H7 (cell line): ENCODE results near the gene PLXNA4. TPM values are rescaled to one million over a fixed set of nuclear protein-coding genes. Genes with fewer than 3 reads are reported as not detected.

Experiments
- DNase-seq: peaks from one replicate; pipeline ENCODE4 v3.0.0; 2012
- H3K27me3 ChIP-seq: 2 replicates; pipeline ENCODE4 v1.6.0; 2011; ENCODE audit warnings: mild to moderate bottlenecking, low read length; ENCODE audit not compliant: control insufficient read depth, insufficient read depth
- H3K36me3 ChIP-seq: replicated peaks from 2 replicates; pipeline ENCODE4 v1.5.1; 2011; ENCODE audit warnings: low read length; ENCODE audit not compliant: control insufficient read depth, insufficient read depth
- H3K4me3 ChIP-seq: 2 replicates; pipeline ENCODE4 v1.5.1; 2011; ENCODE audit warnings: low read depth, mild to moderate bottlenecking, control low read depth, low read length, moderate library complexity; ENCODE audit not compliant: insufficient read depth
- total RNA-seq: library from RNA; depleted of rRNA; stranded (reverse); fragments of >200 nt; shearing (Covaris generic); gene quantifications from 2 replicates; pipeline ENCODE4 v1.2.3, GENCODE V29; 2014

PLXNA4 gene
- total RNA-seq, 1 experiment from 2014 or later: 1.0 TPM

DNA sequence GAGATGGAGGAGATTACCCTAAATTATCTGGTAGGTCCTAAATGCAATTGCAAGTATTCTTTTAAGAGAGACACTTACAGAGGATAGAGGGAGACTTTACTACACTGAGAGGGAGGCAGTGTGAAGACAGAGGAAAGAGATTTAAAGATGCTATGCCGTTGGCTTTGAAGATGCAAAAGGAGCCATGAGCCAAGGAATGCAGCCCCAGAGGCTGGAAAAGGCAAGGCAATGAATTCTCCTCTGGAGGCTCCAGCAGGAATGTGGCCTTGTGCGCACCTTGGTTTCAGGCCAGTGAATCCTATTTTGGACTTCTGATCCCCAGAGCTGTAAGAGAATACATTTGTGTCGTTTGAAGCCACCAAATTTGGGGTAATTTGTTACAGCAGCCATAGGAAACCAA, 118.6 kb downstream of the PLXNA4 start:
- Histone ChIP-seq H3K36me3 (no peaks in the 10 kb centered on the region), H3K4me3 (no peak overlapping the region), H3K27me3 (no peaks in the 10 kb centered on the region)
- DNase-seq: no peak

DNA sequence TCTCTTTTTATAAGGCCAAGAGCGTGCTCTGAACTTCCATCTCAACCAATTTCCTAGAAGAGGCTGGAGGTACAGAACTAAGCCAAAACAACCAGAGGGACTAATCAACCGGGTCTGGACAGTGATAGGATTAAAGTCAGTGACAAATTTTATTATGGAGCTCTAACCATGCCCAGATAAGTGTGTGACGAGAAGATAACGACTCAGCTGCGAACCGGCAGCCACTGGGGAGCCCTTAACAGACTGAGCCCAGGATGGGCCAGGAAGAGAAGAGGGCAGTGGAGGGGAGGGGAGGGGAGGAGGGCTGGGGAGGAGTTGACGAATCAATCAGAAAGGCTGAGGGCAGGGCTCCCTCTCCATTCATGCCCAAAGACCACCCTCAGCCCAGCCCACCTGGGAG, 119.9 kb downstream of the PLXNA4 start:
- Histone ChIP-seq H3K27me3 (no peaks in the 10 kb centered on the region), H3K4me3 (no peak overlapping the region)
- peak; percentile 51 for DNase-seq

DNA sequence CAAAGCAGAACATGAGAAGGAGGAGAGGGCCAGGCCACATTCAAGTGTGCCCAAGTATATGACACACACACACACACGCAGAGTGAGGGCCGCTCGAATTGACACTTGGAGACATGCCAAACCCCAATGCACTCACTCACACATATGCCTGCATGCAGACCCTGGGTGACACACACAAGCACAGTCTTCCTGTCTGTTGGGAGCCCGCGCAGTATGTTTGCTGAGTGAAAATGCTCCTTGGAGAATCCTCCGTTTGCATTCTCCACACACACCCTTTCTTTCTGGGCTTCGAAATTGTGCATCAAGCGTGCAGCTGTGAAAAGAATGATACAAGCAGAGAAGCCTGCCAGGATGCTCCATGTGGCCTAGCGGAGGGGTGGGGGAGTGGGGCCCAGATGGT, 120.9 kb downstream of the PLXNA4 start:
- Histone ChIP-seq H3K27me3 (no peaks in the 10 kb centered on the region), H3K36me3 (no peaks in the 10 kb centered on the region), H3K4me3 (no peak overlapping the region)
- no peak for DNase-seq

More for the DNA sequence above, 119.9 kb downstream of the PLXNA4 start:
- H3K36me3 ChIP-seq: no peaks in the 10 kb centered on the region

DNA sequence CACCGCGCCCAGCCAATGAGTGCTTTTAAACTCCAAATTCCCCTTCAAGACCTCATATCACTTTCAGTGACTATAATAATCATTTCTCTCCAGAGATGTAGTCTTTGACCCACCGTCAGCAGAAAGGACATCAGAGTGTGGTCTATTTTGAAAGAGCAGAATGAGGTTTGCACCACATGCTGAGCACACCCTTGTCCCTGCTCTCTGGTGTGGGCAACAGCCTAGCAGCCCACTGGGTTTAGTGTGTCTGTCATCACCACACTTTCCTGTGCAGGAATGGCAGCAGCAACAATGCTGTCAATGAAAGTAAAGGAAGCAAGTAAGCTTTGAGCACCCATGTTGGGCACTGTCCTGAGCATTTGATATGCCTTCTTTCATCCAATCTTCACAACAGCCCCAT, 122.4 kb downstream of the PLXNA4 start:
- H3K4me3 ChIP-seq: no peak overlapping the region
- no peaks in the 10 kb centered on the region for H3K36me3 ChIP-seq
- no peak for DNase-seq
- H3K27me3 ChIP-seq: no peaks in the 10 kb centered on the region

DNA sequence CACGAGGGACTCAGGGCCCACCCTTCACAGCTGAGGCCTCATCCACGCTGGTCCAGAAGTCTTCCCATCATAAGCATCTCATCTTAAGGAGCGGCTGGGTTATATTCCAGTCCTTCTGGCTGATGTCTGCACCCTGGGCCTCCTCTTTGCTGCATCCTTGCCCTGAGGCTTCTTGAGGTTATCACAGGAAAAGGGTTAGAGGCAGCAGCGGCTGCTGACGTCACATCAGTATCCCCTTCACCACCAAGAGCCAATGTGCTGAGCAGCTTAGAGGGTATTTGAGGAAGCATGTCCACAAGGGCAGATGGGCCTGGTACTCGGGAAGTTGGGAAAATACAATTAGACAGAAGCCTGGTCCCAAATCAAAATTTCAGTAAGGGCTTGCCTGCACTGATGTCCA, 125.1 kb downstream of the PLXNA4 start:
- Histone ChIP-seq H3K27me3 (no peaks in the 10 kb centered on the region), H3K36me3 (no peaks in the 10 kb centered on the region), H3K4me3 (no peak overlapping the region)
- DNase-seq: no peak

DNA sequence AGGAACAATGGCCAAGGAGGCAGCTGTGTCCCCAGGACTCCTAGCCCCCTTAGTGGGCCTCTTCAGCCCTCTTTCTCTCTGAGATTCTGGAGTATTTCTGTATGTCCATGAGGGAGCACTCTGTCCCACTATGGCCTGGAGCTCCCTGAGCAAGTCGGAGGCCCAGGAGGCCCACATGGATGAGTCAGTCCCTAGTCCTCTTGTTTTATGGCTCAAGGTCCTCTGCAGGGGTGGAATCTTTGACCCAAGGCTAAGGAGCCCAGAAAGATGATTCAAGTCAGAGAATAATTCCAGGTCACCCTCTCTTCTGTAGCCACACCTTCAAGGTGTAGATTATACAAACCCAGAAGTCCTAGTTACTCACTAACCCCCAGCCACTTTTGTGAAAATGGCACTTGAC, 125.6 kb downstream of the PLXNA4 start:
- no peaks in the 10 kb centered on the region for H3K27me3 ChIP-seq
- no peak for DNase-seq

DNA sequence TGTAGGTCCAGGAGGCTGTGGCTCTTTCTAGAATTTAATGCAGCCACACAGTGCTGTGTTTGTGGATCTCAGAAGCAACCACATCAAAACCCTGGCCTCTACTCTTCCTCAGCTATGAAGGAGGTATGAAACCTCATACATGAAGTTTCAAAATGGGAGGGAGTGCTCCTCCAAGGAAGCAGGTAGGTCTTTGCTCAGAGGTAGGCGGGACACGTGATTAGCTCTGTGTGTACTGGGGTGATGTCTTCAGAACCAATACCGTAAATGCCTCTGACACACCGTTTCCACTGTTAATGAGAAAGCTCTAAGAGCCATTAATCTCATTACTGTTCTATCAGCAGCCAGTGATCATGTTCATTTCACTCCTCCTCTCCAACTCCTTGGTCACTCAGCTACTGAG, 126.1 kb downstream of the PLXNA4 start:
- Histone ChIP-seq H3K36me3 (no peaks in the 10 kb centered on the region), H3K27me3 (no peaks in the 10 kb centered on the region), H3K4me3 (no peak overlapping the region)
- DNase-seq: no peak

More for the DNA sequence above, 125.6 kb downstream of the PLXNA4 start:
- H3K4me3 ChIP-seq: no peak overlapping the region
- H3K36me3 ChIP-seq: no peaks in the 10 kb centered on the region

DNA sequence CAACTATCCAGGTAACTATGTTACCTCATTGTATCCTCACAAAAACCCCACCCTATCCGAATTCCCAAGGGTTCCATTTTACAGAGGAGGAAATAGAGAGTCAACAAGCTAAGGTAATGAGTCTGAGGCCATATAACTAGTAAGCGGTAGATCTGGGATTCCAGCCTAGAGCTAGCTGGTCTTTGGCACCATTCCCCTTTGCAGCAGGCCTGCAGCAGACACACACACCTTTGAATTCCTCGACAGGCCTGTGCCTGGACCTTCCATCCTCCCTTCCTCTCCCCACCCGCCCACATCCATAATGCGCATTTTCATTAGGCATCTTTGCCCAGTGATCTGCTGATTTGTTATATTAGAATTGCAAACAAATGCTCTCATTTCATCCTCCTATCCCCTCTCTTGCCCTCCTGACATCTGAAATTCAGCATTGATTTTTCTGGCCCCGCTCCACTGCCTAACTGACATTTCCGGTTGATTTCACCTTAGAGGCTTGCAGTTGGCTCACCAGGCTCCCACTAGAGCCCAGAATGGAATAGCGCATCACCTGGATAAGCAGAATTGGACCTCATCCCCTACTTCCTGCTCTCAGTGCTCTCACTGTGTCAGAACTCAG, 129.5 kb downstream of the PLXNA4 start:
- H3K4me3 ChIP-seq: no peak overlapping the region
- no peaks in the 10 kb centered on the region for H3K27me3 ChIP-seq
- no peak for DNase-seq
- H3K36me3 ChIP-seq: no peaks in the 10 kb centered on the region

DNA sequence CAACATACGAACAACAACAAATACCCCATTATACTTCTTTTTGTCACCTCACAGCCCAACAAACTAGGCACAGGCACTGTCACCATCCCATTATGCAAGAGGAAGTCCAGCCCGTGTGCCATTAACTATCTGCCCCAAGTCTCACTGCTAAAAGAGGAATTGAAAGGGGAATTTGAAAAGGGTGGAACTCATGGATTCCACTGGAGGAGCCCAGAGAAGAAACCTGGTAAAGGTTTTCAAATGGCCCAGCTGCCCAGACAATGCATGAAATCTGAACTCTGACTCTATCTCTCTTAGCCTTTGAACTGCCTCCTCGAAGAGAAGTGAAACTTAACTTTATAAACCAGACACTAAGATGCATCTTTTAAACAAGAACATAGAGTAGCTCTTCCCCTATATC, 130.0 kb downstream of the PLXNA4 start:
- no peak for DNase-seq
- Histone ChIP-seq H3K36me3 (no peaks in the 10 kb centered on the region), H3K4me3 (no peak overlapping the region)

DNA sequence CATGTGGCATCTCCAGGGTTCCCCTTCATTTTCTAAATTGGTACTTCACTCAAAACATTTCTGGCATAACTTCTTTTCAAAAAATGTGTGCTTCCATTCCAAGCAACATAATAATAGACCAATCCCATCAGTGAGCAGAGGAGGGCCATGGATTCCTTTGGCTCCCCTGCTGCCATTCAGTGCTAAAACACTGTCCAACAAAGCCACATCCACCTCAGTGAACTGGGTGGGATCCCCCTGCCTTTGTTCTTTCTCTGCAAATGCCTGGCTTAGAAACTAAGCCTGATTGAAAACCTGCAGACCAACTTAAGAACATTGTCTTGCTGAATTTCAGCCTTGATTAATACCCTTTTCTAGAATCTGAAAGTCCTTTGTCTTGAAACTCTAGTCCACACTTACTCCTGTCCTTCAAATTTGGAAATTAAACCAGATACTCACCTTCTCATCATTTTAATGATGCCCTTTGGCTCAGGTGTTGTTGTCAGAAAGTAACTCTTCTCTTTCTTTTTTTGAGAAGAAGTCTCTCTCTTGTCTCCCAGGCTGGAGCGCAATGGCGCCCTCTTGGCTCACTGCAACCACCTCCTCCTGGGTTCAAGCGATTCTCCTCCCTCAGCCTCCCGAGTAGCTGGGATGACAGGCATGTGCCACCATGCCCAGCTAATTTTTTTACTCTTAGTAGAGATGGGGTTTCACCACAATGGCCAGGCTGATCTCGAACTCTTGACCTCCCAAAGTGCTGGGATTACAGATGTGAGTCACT, 132.3 kb downstream of the PLXNA4 start:
- Histone ChIP-seq H3K36me3 (no peaks in the 10 kb centered on the region), H3K27me3 (no peaks in the 10 kb centered on the region), H3K4me3 (no peak overlapping the region)
- DNase-seq: no peak

More for the DNA sequence above, 130.0 kb downstream of the PLXNA4 start:
- no peaks in the 10 kb centered on the region for H3K27me3 ChIP-seq

DNA sequence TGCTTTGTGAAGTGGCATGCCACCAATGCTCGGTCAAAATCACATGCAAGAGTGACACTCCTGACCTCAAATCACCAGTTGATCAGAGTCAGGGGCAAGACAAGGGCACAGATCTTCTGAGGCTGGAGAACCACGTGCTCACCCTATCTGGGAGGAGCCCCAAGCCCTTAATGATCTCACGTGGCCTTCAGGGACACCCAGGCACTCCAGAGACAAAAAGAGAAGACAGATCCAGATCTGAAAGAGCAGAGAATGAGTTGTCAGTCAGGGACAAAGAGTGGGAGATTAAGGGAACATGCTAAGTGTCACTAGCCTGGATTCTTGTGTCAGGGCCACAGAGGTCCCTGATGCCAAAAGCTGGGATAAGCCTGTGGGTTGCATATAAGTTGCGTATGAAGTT, 134.3 kb downstream of the PLXNA4 start:
- H3K4me3 ChIP-seq: no peak overlapping the region
- no peaks in the 10 kb centered on the region for H3K36me3 ChIP-seq
- H3K27me3 ChIP-seq: no peaks in the 10 kb centered on the region
- no peak for DNase-seq

DNA sequence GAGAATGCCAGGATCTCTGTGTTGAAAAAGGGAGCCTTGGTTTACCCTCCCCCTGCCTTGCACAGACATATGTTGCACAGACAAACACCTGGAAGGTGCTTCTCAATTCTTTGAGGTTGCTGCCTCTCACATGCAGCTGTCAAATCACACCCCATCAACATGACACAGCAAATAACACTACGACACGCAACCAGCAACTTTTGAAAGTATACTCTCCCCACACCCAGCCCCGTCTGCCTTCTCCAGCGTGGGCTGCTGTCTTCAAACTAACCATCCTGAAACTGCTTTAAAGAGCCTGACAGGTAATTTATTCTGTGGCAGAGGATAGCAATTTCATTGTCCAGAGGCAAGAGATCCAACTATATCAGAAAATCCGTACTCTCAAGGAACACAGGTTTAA, 136.1 kb downstream of the PLXNA4 start:
- Histone ChIP-seq H3K36me3 (no peaks in the 10 kb centered on the region), H3K4me3 (no peak overlapping the region), H3K27me3 (no peaks in the 10 kb centered on the region)
- DNase-seq: no peak

DNA sequence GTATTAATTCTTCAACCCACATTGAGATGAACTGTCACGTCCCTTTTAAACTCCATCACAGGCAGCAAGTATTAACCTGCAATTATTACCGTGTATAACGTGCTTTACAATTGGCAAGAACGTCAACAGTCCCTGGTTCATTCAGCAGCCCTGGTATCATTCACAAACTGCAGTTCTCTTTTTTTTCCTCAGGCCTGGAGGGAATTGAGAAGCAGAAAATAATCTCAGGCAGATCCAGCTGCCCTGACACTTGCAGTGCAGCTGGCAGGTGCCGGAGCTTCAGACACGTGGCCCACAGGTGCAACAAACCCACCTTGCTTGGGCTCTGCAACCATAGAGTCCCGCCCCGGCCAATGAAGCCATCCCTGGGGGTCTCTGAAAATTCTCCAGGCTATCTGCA, 137.3 kb downstream of the PLXNA4 start:
- Histone ChIP-seq H3K36me3 (no peaks in the 10 kb centered on the region), H3K4me3 (no peak overlapping the region), H3K27me3 (no peaks in the 10 kb centered on the region)
- no peak for DNase-seq

DNA sequence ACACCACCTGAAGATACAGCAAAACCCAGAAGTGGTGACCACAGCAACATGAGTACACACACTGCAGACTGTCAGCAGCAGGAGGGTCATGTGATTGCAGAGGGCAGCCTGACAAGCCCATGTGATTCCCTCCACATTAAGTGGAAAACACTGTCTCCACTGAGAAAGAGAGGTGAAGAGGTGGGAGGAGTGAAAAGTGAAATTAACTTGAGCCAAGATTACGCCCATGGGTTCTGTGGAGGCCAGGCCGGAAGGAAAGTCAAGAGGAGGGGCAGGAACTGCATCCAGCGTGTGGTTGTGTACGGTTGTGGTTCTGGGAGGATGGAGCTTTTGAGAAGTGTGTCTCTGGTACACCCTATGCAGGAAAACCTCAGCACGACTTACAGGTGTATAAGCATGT, 138.5 kb downstream of the PLXNA4 start:
- Histone ChIP-seq H3K4me3 (no peak overlapping the region), H3K36me3 (no peaks in the 10 kb centered on the region), H3K27me3 (no peaks in the 10 kb centered on the region)
- DNase-seq: no peak

DNA sequence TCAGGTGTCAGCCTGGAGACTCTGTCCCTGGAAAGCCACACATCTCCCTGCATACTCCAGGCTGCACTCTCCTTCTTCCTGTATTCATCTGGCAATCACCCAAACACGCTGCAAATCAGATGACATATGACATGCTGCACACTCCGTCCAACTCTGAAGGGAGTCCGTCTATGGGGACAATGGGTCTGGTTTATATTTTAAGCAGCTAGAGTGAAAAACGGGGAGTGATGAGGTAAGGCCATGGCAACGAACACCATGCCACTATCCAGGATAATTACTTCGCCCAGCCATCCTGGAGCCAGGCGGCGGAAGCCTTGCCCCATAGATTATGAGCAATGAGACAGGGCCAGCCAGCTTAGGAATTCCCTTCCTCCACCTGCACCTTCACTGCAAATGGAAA, 140.1 kb downstream of the PLXNA4 start:
- Histone ChIP-seq H3K36me3 (no peaks in the 10 kb centered on the region), H3K27me3 (no peaks in the 10 kb centered on the region), H3K4me3 (no peak overlapping the region)
- DNase-seq: no peak
